GM10248 (cell line): ENCODE measurements around the gene ST6GAL1.

Experiments used
- CTCF ChIA-PET: fragments of 300-600 bp; sonication (Branson Sonifier 250); formaldehyde crosslinking; extraction: SDS; loops from one replicate; lab custom pipeline; 2021; ENCODE audit warnings: antibody characterized with exemption; lab: Yijun Ruan, JAX
- POLR2A ChIA-PET: fragments of 350-650 bp; sonication (Branson Sonifier 250); formaldehyde crosslinking; extraction: SDS; loops from one replicate; lab custom pipeline; 2020; ENCODE audit warnings: antibody characterized with exemption; lab: Yijun Ruan, JAX
- DNase-seq: peaks from one replicate; pipeline ENCODE4 v3.0.0; 2012; ENCODE audit errors: extremely low spot score
- CTCF ChIP-seq: IDR thresholded peaks from 2 replicates; pipeline ENCODE4 v1.5.1; 2012; ENCODE audit warnings: mild to moderate bottlenecking, low read depth; ENCODE audit errors: extremely low read depth, missing control alignments, control extremely low read depth

The ST6GAL1 gene

GRCh38 chr3:186932281-186933181 is 2.2 kb downstream of the ST6GAL1 start:
- no peak for TF ChIP-seq CTCF
- ChIA-PET POLR2A (interaction anchor here (0.5 to 1.0 kb wide), 3 partner anchors 134 to 205 kb away, joined by 3 to 9 read pairs (median 3); no protein-coding TSS in a partner anchor), CTCF (interaction anchor here (0.9 to 4.4 kb wide), 15 partner anchors 10 to 218 kb away, joined by 3 to 14 read pairs (median 3); no protein-coding TSS in a partner anchor)
- DNase-seq, result no peak

GRCh38 chr3:186933816-186934215 is 3.5 kb downstream of the ST6GAL1 start:
- no peak for TF ChIP-seq CTCF
- ChIA-PET CTCF (interaction anchor here (1.0 to 4.4 kb wide), 7 partner anchors 9 to 179 kb away, joined by 3 to 14 read pairs (median 4); no protein-coding TSS in a partner anchor), POLR2A (no interaction called here)
- no peak for DNase-seq

GRCh38 chr3:186935133-186935532 is 4.8 kb downstream of the ST6GAL1 start:
- TF ChIP-seq CTCF, result no peak
- no peak for DNase-seq
- ChIA-PET CTCF (interaction anchor here (0.9 to 1.5 kb wide), 2 partner anchors 178 to 230 kb away, joined by 3 to 4 read pairs; no protein-coding TSS in a partner anchor), POLR2A (no interaction called here)

GRCh38 chr3:186937017-186937875 is 6.9 kb downstream of the ST6GAL1 start:
- CTCF ChIA-PET, result interaction anchor here (0.6 to 3.0 kb wide), 7 partner anchors 10 to 1196 kb away, joined by 3 to 8 read pairs (median 4); partner anchors contain the start of gene RPL39L
- POLR2A ChIA-PET, result interaction anchor here (0.7 kb wide), 1 partner anchor 340 kb away, joined by 3 read pairs; no protein-coding TSS in a partner anchor
- DNase-seq, result no peak
- TF ChIP-seq CTCF, result no peak

GRCh38 chr3:186938716-186939115 is 8.4 kb downstream of the ST6GAL1 start:
- TF ChIP-seq CTCF, result no peak
- DNase-seq, result no peak
- ChIA-PET CTCF (interaction anchor here (0.9 to 3.0 kb wide), 5 partner anchors 8 to 201 kb away, joined by 3 to 8 read pairs (median 6); partner anchors contain the start of genes RPL39L and ST6GAL1), POLR2A (no interaction called here)

- TF ChIP-seq CTCF, result no peak
- DNase-seq, result no peak
- ChIA-PET POLR2A (no interaction called here), CTCF (interaction anchor here (0.9 to 2.0 kb wide), 3 partner anchors 9 to 200 kb away, joined by 3 to 6 read pairs (median 3); partner anchors contain the start of genes RPL39L and ST6GAL1)
These were observed 9.2 kb downstream of the ST6GAL1 start for GRCh38 chr3:186939536-186939935.
